CD4-positive, alpha-beta T cell treated with Interleukin-10 for 1 hour (primary cell): ENCODE measurements around the gene GFRA4.

Experiments
- DNase-seq: peaks from one replicate; pipeline ENCODE4 v3.0.0-alpha.2; 2020

The GFRA4 gene

DNA sequence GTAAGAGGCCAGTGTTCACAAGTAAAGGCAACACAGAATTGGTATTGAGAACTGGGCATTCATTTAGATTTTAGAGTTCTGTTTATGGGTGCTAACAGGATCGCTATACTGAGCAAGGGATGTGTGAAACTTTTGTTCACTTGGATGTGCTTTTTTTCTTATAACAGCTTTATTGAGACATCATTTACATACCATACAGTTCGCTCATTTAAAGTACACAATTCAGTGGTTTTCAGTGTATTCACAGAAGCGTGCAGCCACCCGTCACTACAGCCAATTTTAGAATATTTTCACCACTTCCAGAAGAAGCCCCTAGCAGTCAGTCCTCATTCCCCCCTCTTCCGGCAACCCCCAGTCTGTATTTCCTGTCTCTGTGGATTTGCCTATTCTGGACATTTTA, 48.7 kb downstream of the GFRA4 start:
- no peak for DNase-seq

GRCh38 chr20:3613821-3614440, 49.3 kb downstream of the GFRA4 start:
- DNase-seq, result no peak

DNA sequence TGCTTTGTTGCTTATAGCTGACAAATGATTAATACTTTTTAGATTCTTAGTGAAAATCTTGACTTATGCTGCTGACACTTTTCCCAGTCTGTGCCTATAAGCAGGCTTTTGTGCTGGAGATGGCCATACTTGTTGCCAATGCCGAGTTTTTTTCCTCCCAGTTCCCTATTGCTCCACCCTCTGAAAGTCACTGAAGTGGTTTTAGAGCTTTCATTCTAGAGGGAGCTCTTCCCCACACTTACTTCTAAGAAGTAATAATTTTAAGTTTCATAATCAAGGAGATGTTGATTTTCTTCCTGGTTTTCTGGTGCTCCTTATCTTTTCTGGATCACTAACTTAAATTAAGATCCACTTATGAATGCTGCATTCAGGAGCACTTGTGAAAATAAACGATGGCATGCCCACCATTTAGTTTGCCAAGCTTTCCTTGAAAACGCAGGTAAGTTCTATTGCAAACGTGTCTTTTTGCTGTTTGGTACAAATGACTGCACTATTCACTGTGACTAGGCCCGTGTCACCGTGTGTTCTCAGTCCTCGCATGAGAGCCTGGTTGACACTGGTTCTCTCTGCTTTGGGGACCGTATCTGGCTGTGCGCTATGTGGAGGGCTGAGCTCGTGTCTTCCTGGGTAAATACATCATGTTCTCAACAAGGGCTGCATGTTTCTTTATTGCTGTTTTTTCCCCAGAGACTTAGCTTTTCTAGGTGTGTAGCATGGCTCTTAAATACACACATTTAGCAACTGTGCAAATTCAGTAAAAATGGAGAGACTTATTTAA, 50.2 kb downstream of the GFRA4 start:
- no peak for DNase-seq

DNA sequence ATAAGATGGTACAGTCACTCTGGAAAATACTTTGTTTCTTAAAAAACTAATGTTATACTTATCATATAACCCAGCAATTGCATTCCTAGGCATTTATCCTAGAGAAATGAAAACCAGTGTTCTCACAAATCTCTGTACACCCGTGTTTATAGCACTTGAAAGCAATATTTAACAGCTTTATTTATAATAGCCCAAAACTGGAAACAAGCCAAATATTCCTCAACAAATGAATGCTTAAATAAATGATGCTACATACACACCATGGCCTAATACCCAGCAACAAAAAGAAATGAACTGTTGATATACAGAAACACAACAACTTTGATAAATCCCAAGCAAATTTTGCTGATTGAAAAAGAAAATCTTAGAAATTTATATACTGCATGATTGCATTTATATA, 51.3 kb downstream of the GFRA4 start:
- no peak for DNase-seq
